ENCODE results near the gene FAM153A.
"Not testable (repeated sequence)": the region's sequence is repeated elsewhere in the genome, so short reads cannot be mapped to it uniquely, and the experiment has no call there.

FAM153A gene

GRCh38 chr5:177782792-177783633 is at the start of gene FAM153A:
Gene FAM153A, minus strand, starts transcription at chr5:177782899.
- not testable (repeated sequence) for DNase-seq (ENCODE audit: low read depth in 2 of 2)

- not testable (repeated sequence) for DNase-seq (ENCODE audit: low read depth in 2 of 2)
Observed at GRCh38 chr5:177832287-177832686, 49.6 kb upstream of the FAM153A start.

DNA sequence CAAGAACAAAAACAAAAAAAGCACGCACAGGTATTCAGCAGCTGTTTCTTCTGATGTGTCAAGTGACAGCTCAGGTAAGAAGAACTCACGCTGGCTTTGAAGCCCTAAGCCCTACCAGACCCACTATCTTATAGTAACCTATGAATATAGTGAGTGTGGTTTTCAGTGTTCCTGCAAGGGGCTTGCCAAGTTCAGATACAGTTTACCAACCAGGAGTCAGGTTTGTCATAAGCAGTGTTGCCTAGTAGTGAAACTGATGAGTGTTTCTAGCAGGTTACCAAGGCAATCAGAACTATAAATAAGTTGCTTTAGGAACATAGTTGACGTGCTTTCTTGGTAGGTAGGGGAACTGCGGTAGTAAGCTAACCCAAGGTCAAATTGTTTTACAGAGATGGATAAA is 43.4 kb upstream of the FAM153A start:
- DNase-seq (ENCODE audit: low read depth in 2 of 2), result not testable (repeated sequence)

DNA sequence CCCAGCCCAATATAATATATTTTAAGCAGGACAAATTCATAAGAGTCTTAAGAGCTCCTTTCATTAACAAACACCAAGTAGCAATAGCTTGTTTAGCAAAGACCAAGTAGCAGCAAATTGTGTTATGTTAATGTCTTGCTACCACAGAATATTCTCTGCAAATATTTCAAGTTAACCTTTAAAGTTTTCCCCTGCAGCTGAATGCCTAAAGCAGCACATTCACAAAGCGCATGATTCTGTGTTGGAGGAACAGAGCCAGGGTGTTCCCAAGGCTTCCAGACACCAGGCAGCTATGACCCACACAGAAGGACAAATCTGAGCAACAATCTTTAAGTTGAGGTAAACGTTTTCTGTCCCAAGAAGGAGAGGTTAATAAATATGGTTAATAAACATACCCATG is 42.1 kb upstream of the FAM153A start:
- not testable (repeated sequence) for DNase-seq (ENCODE audit: low read depth in 2 of 2)

DNA sequence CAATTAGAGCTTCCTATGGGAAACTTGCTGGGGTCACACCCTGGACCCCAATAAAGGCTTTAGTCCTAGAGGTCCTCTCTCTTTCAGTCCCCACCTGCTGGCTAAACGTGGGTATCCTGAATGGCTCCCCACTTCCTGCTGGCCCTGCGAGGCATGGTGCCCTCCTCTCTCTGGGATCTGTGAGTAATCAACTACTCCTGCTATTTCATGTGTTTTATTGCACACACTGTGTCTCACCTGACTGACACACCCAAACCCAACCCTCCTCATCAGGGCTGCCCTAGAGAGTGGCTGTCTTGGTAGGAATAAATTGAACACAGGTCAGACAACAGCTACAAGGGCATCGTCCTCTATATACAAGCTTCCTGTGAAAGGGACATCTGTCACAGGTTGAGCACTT is 39.8 kb upstream of the FAM153A start:
- DNase-seq (ENCODE audit: low read depth in 2 of 2), result not testable (repeated sequence)

DNA sequence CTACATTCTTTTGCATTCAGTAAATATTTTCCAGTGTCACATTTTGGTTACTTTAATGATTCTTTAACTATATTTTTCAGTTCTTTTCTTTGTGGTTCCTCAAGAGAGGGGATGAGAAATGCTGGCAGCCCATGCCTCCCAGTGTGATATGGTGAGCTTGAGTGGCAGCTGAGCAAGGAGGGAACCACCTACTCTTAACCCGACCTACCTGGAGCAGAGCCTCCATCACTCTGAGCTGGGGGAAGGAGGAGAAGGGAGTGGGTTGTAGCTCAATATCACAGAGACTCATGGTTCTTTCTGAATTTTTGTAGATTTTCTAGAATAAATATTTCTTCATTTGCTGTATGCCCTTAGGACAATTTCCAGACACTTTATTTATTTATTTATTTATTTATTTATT is 37.0 kb upstream of the FAM153A start:
- DNase-seq (ENCODE audit: low read depth in 2 of 2), result not testable (repeated sequence)

GRCh38 chr5:177812814-177813425 is 30.2 kb upstream of the FAM153A start:
- DNase-seq (ENCODE audit: low read depth in 2 of 2), result not testable (repeated sequence)

- not testable (repeated sequence) for DNase-seq (ENCODE audit: low read depth in 2 of 2)
Observed at GRCh38 chr5:177812160-177812743, 29.6 kb upstream of the FAM153A start.

DNA sequence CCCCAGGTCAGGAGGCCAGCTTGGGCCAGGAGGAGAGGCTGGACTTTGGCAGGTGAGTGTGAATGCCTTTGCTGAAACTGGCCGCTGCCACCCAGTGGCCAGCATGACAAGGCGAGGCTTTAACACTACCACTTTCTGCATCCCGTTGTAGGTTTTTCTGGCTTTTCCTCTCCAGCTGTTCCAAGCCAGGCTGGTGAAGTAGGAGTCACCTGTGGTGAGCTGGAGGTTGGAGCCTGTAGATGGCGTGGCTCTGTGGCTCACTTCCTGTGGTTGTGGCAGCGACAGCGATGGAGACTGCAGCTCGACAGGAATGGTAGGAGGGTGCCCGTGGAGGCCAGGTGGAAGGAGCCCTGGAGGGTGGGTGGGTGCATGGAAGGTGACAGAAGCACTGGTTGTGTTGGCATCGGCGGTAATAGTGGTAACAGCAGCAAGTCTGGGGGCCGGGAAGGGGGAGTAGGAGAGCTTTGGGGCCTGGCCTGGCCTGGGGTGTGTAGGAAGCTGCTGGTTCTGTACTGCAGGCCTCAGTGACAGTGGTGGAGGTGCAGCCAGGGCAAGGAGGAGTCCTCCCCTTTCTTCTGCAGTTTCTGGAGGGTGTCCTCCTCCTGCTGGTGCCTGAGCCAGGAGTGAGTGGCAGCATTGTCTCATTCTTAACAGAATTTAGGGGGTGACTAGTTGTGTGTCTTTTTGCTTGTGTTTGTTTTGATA is 26.7 kb upstream of the FAM153A start:
- peak in 1 of 2 donors; percentile 9 for DNase-seq (ENCODE audit: low read depth in 2 of 2)

GRCh38 chr5:177808420-177808819 is 25.7 kb upstream of the FAM153A start:
- not testable (repeated sequence) for DNase-seq (ENCODE audit: low read depth in 2 of 2)

DNA sequence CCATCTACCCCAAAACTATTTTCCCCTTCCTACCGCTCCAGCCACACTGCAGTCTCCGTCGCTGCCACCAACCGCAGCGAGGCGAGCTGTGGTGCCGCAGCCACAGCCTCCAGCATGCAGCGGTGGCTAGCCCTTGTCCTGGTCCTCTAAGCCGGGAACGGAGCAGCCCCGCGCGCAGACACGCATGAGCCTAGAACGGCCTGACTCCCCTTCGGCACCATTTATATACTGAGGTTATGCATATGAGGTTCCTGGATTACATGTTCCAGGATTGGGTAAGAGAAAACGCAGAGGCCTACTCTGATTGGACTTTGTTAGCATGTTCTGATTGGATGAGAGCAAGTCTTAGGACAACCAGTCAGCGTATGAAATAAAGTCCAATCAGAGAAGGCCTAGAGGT is 24.6 kb upstream of the FAM153A start:
- not testable (repeated sequence) for DNase-seq (ENCODE audit: low read depth in 2 of 2)

DNA sequence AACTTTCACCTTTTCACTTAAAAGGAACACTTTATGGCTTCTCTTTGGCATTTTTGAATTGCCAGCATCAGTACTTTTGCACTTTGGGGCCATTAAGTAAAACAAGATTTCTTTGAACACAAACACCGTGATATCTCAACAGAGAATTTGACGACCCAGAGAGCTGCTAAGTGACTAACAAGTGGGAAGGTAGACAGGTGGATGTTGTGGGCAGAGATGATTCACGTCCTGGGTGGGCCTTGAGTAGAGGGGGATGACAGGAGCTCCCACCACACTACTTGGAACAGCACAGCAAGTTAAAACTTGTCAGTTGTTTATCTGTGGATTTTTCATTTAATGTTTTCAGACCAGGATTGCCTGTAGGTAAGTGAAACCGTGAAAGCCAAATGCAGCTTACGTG is 18.7 kb upstream of the FAM153A start:
- not testable (repeated sequence) for DNase-seq (ENCODE audit: low read depth in 2 of 2)

- DNase-seq (ENCODE audit: low read depth in 2 of 2), result not testable (repeated sequence)
Observed at GRCh38 chr5:177798237-177798840, 15.6 kb upstream of the FAM153A start.

DNA sequence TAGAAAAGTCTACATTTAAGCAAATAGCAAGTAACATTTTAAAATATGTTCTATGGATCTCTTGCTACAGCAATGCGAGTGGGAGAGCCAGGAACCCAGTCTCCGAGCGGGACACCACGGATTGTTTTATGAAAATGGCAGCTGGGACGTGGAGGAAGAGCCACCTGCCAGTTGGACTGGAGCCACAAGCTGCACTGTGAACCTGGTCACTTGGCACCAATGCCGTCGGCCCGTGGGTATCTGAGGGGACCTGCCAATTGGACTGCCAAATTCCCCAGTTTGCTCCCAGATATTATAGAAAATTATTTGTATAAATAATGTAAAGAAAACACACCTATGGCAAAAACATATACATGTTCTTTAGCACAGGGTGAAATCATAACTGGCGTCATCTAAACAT is 10.6 kb upstream of the FAM153A start:
- not testable (repeated sequence) for DNase-seq (ENCODE audit: low read depth in 2 of 2)

GRCh38 chr5:177791649-177792048 is 8.9 kb upstream of the FAM153A start:
- not testable (repeated sequence) for DNase-seq (ENCODE audit: low read depth in 2 of 2)

DNA sequence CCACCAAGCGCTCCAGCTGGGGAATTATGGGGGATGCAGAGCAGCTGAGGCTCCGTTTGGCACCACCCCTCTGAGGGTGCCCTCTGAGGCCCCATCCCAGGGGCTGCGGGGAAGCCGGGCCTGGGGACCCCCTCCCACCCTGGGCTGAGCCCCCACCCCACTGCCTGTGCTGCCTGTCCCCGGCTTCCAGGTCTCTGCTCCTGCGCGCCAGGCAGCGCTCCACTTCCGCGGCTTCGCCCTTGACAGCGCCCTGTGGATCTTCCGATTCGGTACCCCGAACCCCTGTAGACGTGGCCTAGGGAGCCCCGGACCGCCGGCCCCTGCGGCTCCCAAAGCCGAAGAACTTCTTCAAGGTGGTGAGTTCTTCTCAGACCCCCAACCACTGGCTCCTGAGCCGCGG is 530 bp downstream of the FAM153A start:
- DNase-seq (ENCODE audit: low read depth in 2 of 2), result not testable (repeated sequence)

GRCh38 chr5:177771206-177771605 is 11.5 kb downstream of the FAM153A start:
- not testable (repeated sequence) for DNase-seq (ENCODE audit: low read depth in 2 of 2)

DNA sequence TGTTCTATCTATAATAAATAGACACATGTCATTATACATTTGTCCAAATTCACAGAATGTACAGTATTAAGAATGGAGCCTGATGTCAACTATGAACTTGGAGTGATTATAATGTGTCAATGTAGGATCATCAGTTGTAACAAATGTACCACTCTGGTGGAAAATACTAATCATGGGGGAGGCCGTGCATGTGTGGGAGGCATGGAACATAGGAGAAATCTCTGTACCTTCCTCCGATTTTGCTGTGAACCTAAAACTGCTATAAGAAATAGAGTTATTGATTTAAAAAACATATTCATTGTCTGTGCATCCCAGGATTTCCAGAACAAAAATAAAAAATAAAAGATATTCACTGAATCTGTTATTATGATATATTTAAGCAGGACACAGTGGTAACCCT is 12.1 kb downstream of the FAM153A start:
- not testable (repeated sequence) for DNase-seq (ENCODE audit: low read depth in 2 of 2)

GRCh38 chr5:177763737-177764508 is 18.8 kb downstream of the FAM153A start:
- DNase-seq (ENCODE audit: low read depth in 2 of 2), result not testable (repeated sequence)

DNA sequence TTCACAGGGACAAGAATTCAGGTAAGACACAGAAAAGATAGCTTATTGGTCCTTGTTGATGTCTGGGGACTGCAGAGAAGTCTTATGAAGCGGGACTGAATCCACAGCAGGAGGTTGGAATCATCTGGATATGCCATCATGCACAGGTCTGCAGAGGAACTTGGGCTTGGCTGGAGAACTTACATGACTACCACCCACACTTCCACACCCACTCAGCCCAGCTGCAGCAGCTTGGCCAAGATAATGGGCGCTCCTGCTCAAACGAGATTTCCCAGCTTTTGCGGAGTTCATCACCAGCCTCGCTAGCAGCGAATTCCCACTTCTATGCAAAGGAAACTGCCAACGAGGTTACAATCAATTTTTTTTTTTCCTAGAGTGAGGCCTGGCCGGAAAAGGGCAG is 21.7 kb downstream of the FAM153A start:
- not testable (repeated sequence) for DNase-seq (ENCODE audit: low read depth in 2 of 2)

DNA sequence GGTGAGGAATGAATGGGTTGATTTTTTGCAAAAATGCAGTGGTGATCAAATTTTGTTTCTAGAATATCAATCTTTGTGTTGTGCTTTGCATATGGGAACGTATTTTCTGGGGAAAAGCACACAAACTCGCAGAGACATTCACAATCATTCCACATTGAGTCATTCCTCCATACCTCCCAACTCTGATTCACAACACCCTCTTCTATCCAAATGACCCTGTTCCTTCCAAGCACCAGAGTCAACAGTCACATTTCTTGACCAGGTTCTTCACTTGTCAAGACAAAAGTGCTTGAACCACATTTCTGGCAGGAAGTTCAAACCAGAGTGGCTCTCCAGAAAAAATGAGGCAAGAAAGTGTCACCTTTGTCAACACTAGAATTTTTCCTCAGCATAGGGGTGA is 35.3 kb downstream of the FAM153A start:
- DNase-seq (ENCODE audit: low read depth in 2 of 2), result not testable (repeated sequence)

All from stimulated activated CD8-positive, alpha-beta memory T cell treated with anti-CD3 and anti-CD28 coated beads, Interleukin-2, amount 100 ng/mL, for 1 hour (primary cell).